Measurements from ENCODE around the gene C14orf39. TPM values are rescaled to one million over a fixed set of nuclear protein-coding genes. Genes with fewer than 3 reads are reported as not detected.

Gene C14orf39
- total RNA-seq, 1 experiment from 2014 or later: 2.5 TPM

- Mint-ChIP-seq H3K9me3 (no peaks in the 10 kb centered on the region), H3K36me3 (no peaks in the 10 kb centered on the region)
- no peak for ATAC-seq
These were observed 2.3 kb upstream of the C14orf39 start for GRCh38 chr14:60488175-60488574.

More at GRCh38 chr14:60488175-60488574, 2.3 kb upstream of the C14orf39 start:
- Mint-ChIP-seq H3K4me3 (no peak overlapping the region), H3K27me3 (ENCODE audit: low read depth) (peaks cover 2% of the 10 kb centered on the region; the same call in 1 of the 2 replicates), H3K27ac (no peak overlapping the region), H3K4me1 (0 out of 2 replicates have a peak, but pooled peaks cover 3% of the 10 kb centered on the region)
- no peak for TF ChIP-seq ZNF263 (CRISPR knock-in tag; IDR thresholded peaks at IDR 0.05; ENCODE audit: low read depth)
- TF ChIP-seq FOXP4 (CRISPR knock-in tag; IDR thresholded peaks at IDR 0.05): no peak
- TF ChIP-seq JUN (CRISPR knock-in tag; IDR thresholded peaks at IDR 0.05): no peak
- no peak for TF ChIP-seq MYBL2 (CRISPR knock-in tag; IDR thresholded peaks at IDR 0.05)
- TF ChIP-seq FOXP1 (CRISPR knock-in tag; IDR thresholded peaks at IDR 0.05; ENCODE audit: borderline replicate concordance): no peak
- TF ChIP-seq ZNF317 (CRISPR knock-in tag; IDR thresholded peaks at IDR 0.05; ENCODE audit: borderline replicate concordance, low read depth): no peak
- no peak for TF ChIP-seq ZNF423 (CRISPR knock-in tag; IDR thresholded peaks at IDR 0.05)
- no peak for TF ChIP-seq ZNF532 (CRISPR knock-in tag; IDR thresholded peaks at IDR 0.05; ENCODE audit: borderline replicate concordance)
- no peak for TF ChIP-seq ZNF512 (CRISPR knock-in tag; IDR thresholded peaks at IDR 0.05; ENCODE audit: borderline replicate concordance)
- no peak for TF ChIP-seq AR (CRISPR knock-in tag; IDR thresholded peaks at IDR 0.05)
- no peak for TF ChIP-seq TEAD1 (CRISPR knock-in tag; IDR thresholded peaks at IDR 0.05)
- no peak for TF ChIP-seq NFYB (CRISPR knock-in tag; conservative IDR thresholded peaks at IDR 0.05; ENCODE audit: low read depth)
- no peak for TF ChIP-seq OVOL2 (CRISPR knock-in tag; IDR thresholded peaks at IDR 0.05; ENCODE audit: borderline replicate concordance)
- no peak for TF ChIP-seq NR1H2 (CRISPR knock-in tag; IDR thresholded peaks at IDR 0.05)
- no peak for TF ChIP-seq E2F5 (CRISPR knock-in tag; IDR thresholded peaks at IDR 0.05)
- CTCF ChIA-PET: interaction anchor here (1.3 kb wide), 1 partner anchor 156 kb away, joined by 3 read pairs; no protein-coding TSS in a partner anchor
- POLR2A ChIA-PET: no interaction called here
- no peak for DNase-seq (ENCODE audit: low spot score)

All from WTC11 (cell line).